Erythroblast (primary cell): ENCODE results near the gene LZTR1.

Source experiments
- GATA1 ChIP-seq: IDR thresholded peaks from 2 replicates; pipeline ENCODE4 v1.6.1; 2011; ENCODE audit warnings: low read depth, mild to moderate bottlenecking, control low read depth, low read length, moderate library complexity
- POLR2A ChIP-seq: IDR thresholded peaks from 2 replicates; pipeline ENCODE4 v1.6.1; 2011; ENCODE audit warnings: mild to moderate bottlenecking, low read length

GRCh38 chr22:20948450-20948849, 33.6 kb upstream of the LZTR1 start:
- TF ChIP-seq POLR2A (no peak), GATA1 (no peak)
